ENCODE measurements around the gene FBXL15.

GRCh38 chr10:102455893-102456471 lies 35.3 kb downstream of the FBXL15 start:
- TF ChIP-seq CTCF (IDR thresholded peaks at IDR 0.05): no peak
- TF ChIP-seq POLR2A (IDR thresholded peaks at IDR 0.05): no peak

All from Peyer's patch (tissue), 4 donors.